HG02973 (cell line): ENCODE data around the gene IRF9.

Experiments
- ATAC-seq: cut with Tn5 transposase; IDR thresholded peaks from one replicate; pipeline ENCODE4 v1.9.1; 2021; ENCODE audit warnings: moderate library complexity; ENCODE audit not compliant: unreplicated experiment

IRF9 gene

GRCh38 chr14:24160850-24161804 lies at the start of gene IRF9:
IRF9 (plus strand) TSS chr14:24161265; CDS start chr14:24162145, 880 bp downstream.
- ATAC-seq = peak; percentile 70

GRCh38 chr14:24113379-24113800 lies 47.7 kb upstream of the IRF9 start:
- ATAC-seq = no peak

- peak; percentile 20 for ATAC-seq
These were observed 47.1 kb upstream of the IRF9 start for GRCh38 chr14:24113801-24114531.

- peak; percentile 79 for ATAC-seq
These were observed 46.3 kb upstream of the IRF9 start, which contains the start of the genes DCAF11 and NRL for GRCh38 chr14:24114532-24115421. DCAF11 (plus strand) TSS chr14:24114777; CDS start chr14:24115595, 818 bp downstream. NRL (minus strand) TSS chr14:24114949; CDS start chr14:24082848, 32,101 bp downstream.

GRCh38 chr14:24115422-24116127 lies 45.5 kb upstream of the IRF9 start:
- no peak for ATAC-seq

GRCh38 chr14:24116128-24116814 lies 44.8 kb upstream of the IRF9 start:
- ATAC-seq = no peak

GRCh38 chr14:24117179-24117578 lies 43.9 kb upstream of the IRF9 start:
- ATAC-seq = no peak

- no peak for ATAC-seq
These were observed 41.4 kb upstream of the IRF9 start for GRCh38 chr14:24119691-24120090.

- no peak for ATAC-seq
These were observed 39.9 kb upstream of the IRF9 start for GRCh38 chr14:24121210-24121609.

GRCh38 chr14:24122416-24122815 lies 38.6 kb upstream of the IRF9 start:
- ATAC-seq = no peak

GRCh38 chr14:24122898-24123297 lies 38.2 kb upstream of the IRF9 start:
- ATAC-seq = no peak

- peak; percentile 54 for ATAC-seq
These were observed 37.3 kb upstream of the IRF9 start for GRCh38 chr14:24123424-24124417.

- ATAC-seq = no peak
These were observed 34.1 kb upstream of the IRF9 start for GRCh38 chr14:24126939-24127338.

GRCh38 chr14:24127673-24128072 lies 33.4 kb upstream of the IRF9 start:
- ATAC-seq = no peak

GRCh38 chr14:24129410-24129998 lies 31.6 kb upstream of the IRF9 start:
- ATAC-seq = no peak

GRCh38 chr14:24130380-24130716 lies 30.7 kb upstream of the IRF9 start, which contains the start of gene FITM1:
FITM1 (plus strand) TSS chr14:24130659; CDS start chr14:24131564, 905 bp downstream.
- ATAC-seq = no peak

- ATAC-seq = no peak
These were observed 30.1 kb upstream of the IRF9 start for GRCh38 chr14:24130717-24131548.
